ENCODE measurements around the gene MSANTD2. TPM values are rescaled to one million over a fixed set of nuclear protein-coding genes. Genes with fewer than 3 reads are reported as not detected.

The MSANTD2 gene
- total and polyA plus RNA-seq, 2 experiments from 2014 or later = 18.7 to 34.4 TPM

DNA sequence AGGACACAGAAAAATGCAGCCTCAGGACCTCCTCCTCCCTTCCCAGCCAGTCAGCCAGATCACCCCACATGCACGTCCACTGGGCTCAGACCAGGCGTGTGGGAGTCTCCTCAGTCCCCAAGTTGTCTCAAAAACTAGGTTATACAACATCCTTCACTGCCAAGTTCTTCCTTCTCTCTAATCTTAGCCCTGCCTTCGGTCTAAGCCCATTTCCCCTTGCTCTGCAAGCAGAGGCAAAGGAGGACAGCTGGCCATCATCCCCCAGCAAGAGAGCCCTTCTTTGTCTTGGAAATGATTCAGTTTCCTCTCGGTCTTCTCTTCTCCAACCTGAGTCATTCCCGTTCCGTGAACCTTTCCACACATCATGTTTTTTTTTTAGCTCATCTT is 74.5 kb downstream of the MSANTD2 start (continued):
- TF ChIP-seq, protein P1, sequence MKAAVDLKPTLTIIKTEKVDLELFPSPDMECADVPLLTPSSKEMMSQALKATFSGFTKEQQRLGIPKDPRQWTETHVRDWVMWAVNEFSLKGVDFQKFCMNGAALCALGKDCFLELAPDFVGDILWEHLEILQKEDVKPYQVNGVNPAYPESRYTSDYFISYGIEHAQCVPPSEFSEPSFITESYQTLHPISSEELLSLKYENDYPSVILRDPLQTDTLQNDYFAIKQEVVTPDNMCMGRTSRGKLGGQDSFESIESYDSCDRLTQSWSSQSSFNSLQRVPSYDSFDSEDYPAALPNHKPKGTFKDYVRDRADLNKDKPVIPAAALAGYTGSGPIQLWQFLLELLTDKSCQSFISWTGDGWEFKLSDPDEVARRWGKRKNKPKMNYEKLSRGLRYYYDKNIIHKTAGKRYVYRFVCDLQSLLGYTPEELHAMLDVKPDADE (IDR thresholded peaks at IDR 0.05) = no peak
- no peak for TF ChIP-seq POLR2AphosphoS5 (IDR thresholded peaks at IDR 0.05; ENCODE audit: low read depth)

DNA sequence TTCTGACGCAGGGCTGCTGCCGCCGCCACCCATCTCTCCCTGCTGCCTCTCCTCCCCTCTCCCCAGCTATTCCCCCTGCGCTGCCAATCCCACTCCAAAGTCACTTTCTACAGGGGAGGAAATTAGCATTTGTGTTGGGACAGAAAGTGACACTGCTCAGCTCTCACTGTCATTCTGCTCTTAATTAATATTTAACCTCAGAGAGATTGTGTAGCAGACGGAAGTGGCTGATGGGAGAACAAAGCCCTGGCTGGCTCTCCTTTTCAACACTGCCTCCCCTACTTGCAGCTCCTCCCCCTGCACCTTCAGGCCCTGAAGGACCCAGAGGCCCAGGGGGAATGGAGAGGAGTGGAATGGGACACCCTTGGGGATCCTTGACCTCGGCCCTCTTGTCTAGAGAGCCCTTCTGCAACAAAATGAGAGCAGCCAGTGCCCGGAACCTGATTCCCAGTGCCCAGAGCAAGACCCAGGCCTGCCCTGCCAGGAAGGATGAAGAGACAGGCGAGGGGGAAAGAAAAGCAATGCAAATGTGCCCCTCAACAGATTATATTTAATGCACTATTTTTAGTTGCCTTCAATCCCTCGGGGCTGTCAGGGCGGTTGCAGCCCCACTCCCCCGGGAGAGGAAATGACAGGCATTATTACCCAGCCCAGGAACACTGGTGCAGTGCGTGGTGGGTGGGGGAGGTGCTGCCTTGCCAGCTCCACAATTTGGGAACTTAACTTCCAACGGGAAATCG is 75.1 kb downstream of the MSANTD2 start:
- Mint-ChIP-seq H3K9me3 (no peaks in the 10 kb centered on the region), H3K27me3 (ENCODE audit: insufficient read depth, low read depth, poor library complexity) (peaks cover 47% of the 10 kb centered on the region), H3K36me3 (ENCODE audit: low read depth) (no peaks in the 10 kb centered on the region), H3K27ac (no peak overlapping the region), H3K4me1 (peaks cover 52% of the 10 kb centered on the region), H3K4me3 (peak overlapping the region; percentile 44; the same call in 2 of the 3 replicates)
- peaks cover 31% of the 10 kb centered on the region for H3K4me1 ChIP-seq (ENCODE audit: insufficient read depth)
- H2AFZ ChIP-seq = peak overlapping the region; percentile 40
- H3K4me3 ChIP-seq = peak overlapping the region; percentile 29
- ATAC-seq (peak; percentile 47), DNase-seq (ENCODE audit: low spot score) (no peak)
- H3K27ac ChIP-seq (ENCODE audit: low read depth) = no peak overlapping the region
- H3F3A ChIP-seq (replicated peaks; ENCODE audit: low read depth) = no peaks in the 10 kb centered on the region
- no peaks in the 10 kb centered on the region for H3K36me3 ChIP-seq (ENCODE audit: insufficient read depth)
- no peaks in the 10 kb centered on the region for H4K20me1 ChIP-seq (replicated peaks; ENCODE audit: insufficient read depth)
- peaks cover 71% of the 10 kb centered on the region for H3K27me3 ChIP-seq (ENCODE audit: insufficient read depth)
- peak overlapping the region; percentile 37 for H3K4me2 ChIP-seq
- H3K79me2 ChIP-seq (replicated peaks; ENCODE audit: insufficient read depth) = no peaks in the 10 kb centered on the region
- H3K9me2 ChIP-seq (ENCODE audit: insufficient read depth) = no peaks in the 10 kb centered on the region
- TF ChIP-seq, protein P1 (IDR thresholded peaks at IDR 0.05) = no peak
- TF ChIP-seq POLR2AphosphoS5 (IDR thresholded peaks at IDR 0.05; ENCODE audit: low read depth) (no peak), EZH2phosphoT487 (IDR thresholded peaks at IDR 0.05; ENCODE audit: unreplicated experiment) (no peak)

DNA sequence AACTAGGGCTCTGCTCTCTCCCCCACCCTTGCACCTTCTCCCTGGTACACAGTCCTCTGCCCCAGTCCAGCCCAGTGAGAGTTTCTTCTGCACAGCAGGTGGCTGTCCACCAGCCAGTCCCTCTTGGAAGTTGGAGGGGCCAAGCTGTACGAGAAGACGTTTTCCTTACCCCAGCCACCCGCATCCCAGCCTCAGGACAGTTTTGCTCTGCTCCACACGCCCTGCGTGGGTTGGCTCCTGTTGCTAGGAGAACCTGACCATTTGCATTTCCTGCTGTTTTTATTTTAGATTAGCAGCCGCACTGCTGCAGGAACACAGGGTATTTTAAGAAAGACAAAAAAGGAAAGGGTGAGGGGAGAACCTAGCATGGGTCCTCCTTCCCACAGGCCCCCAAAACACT is 78.0 kb downstream of the MSANTD2 start:
- Histone ChIP-seq H4K20me1 (replicated peaks; ENCODE audit: insufficient read depth) (no peaks in the 10 kb centered on the region; the same call in none of the 2 replicates), H3K4me1 (ENCODE audit: insufficient read depth) (peaks cover 34% of the 10 kb centered on the region), H3K79me2 (replicated peaks; ENCODE audit: insufficient read depth) (no peaks in the 10 kb centered on the region), H2AFZ (no peak overlapping the region), H3K27ac (ENCODE audit: low read depth) (no peak overlapping the region), H3K27me3 (ENCODE audit: insufficient read depth) (peaks cover 94% of the 10 kb centered on the region), H3K4me2 (no peak overlapping the region), H3K4me3 (no peak overlapping the region), H3K36me3 (ENCODE audit: insufficient read depth) (no peaks in the 10 kb centered on the region), H3F3A (replicated peaks; ENCODE audit: low read depth) (no peaks in the 10 kb centered on the region), H3K9me2 (ENCODE audit: insufficient read depth) (no peaks in the 10 kb centered on the region)
- no peaks in the 10 kb centered on the region for H3K36me3 Mint-ChIP-seq (ENCODE audit: low read depth)
- peaks cover 66% of the 10 kb centered on the region for H3K4me1 Mint-ChIP-seq
- TF ChIP-seq STAT1 (IDR thresholded peaks at IDR 0.05; ENCODE audit: unreplicated experiment) (no peak), ZNF114 (CRISPR knock-in tag; IDR thresholded peaks at IDR 0.05) (no peak), NANOG (IDR thresholded peaks at IDR 0.05; ENCODE audit: borderline replicate concordance) (no peak)
- TF ChIP-seq, protein P2, sequence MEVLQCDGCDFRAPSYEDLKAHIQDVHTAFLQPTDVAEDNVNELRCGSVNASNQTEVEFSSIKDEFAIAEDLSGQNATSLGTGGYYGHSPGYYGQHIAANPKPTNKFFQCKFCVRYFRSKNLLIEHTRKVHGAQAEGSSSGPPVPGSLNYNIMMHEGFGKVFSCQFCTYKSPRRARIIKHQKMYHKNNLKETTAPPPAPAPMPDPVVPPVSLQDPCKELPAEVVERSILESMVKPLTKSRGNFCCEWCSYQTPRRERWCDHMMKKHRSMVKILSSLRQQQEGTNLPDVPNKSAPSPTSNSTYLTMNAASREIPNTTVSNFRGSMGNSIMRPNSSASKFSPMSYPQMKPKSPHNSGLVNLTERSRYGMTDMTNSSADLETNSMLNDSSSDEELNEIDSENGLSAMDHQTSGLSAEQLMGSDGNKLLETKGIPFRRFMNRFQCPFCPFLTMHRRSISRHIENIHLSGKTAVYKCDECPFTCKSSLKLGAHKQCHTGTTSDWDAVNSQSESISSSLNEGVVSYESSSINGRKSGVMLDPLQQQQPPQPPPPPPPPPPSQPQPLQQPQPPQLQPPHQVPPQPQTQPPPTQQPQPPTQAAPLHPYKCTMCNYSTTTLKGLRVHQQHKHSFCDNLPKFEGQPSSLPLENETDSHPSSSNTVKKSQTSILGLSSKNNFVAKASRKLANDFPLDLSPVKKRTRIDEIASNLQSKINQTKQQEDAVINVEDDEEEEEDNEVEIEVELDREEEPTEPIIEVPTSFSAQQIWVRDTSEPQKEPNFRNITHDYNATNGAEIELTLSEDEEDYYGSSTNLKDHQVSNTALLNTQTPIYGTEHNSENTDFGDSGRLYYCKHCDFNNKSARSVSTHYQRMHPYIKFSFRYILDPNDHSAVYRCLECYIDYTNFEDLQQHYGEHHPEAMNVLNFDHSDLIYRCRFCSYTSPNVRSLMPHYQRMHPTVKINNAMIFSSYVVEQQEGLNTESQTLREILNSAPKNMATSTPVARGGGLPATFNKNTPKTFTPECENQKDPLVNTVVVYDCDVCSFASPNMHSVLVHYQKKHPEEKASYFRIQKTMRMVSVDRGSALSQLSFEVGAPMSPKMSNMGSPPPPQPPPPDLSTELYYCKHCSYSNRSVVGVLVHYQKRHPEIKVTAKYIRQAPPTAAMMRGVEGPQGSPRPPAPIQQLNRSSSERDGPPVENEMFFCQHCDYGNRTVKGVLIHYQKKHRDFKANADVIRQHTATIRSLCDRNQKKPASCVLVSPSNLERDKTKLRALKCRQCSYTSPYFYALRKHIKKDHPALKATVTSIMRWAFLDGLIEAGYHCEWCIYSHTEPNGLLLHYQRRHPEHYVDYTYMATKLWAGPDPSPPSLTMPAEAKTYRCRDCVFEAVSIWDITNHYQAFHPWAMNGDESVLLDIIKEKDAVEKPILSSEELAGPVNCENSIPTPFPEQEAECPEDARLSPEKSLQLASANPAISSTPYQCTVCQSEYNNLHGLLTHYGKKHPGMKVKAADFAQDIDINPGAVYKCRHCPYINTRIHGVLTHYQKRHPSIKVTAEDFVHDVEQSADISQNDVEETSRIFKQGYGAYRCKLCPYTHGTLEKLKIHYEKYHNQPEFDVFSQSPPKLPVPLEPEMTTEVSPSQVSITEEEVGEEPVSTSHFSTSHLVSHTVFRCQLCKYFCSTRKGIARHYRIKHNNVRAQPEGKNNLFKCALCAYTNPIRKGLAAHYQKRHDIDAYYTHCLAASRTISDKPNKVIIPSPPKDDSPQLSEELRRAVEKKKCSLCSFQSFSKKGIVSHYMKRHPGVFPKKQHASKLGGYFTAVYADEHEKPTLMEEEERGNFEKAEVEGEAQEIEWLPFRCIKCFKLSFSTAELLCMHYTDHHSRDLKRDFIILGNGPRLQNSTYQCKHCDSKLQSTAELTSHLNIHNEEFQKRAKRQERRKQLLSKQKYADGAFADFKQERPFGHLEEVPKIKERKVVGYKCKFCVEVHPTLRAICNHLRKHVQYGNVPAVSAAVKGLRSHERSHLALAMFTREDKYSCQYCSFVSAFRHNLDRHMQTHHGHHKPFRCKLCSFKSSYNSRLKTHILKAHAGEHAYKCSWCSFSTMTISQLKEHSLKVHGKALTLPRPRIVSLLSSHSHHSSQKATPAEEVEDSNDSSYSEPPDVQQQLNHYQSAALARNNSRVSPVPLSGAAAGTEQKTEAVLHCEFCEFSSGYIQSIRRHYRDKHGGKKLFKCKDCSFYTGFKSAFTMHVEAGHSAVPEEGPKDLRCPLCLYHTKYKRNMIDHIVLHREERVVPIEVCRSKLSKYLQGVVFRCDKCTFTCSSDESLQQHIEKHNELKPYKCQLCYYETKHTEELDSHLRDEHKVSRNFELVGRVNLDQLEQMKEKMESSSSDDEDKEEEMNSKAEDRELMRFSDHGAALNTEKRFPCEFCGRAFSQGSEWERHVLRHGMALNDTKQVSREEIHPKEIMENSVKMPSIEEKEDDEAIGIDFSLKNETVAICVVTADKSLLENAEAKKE (CRISPR knock-in tag; IDR thresholded peaks at IDR 0.05) = no peak
- TF ChIP-seq, protein P1 (IDR thresholded peaks at IDR 0.05) = no peak
- ATAC-seq (no peak), DNase-seq (ENCODE audit: low spot score) (no peak)
- H3K27ac Mint-ChIP-seq = no peak overlapping the region
- peaks cover 76% of the 10 kb centered on the region for H3K27me3 Mint-ChIP-seq (ENCODE audit: insufficient read depth, low read depth, poor library complexity)
- H3K9me3 Mint-ChIP-seq = no peaks in the 10 kb centered on the region
- H3K4me3 Mint-ChIP-seq = no peak overlapping the region
